ENCODE data around the gene TXNDC11. TPM values are rescaled to one million over a fixed set of nuclear protein-coding genes. Genes with fewer than 3 reads are reported as not detected.

The TXNDC11 gene
- total RNA-seq, 1 donor from 2014 or later = 32.7 TPM

DNA sequence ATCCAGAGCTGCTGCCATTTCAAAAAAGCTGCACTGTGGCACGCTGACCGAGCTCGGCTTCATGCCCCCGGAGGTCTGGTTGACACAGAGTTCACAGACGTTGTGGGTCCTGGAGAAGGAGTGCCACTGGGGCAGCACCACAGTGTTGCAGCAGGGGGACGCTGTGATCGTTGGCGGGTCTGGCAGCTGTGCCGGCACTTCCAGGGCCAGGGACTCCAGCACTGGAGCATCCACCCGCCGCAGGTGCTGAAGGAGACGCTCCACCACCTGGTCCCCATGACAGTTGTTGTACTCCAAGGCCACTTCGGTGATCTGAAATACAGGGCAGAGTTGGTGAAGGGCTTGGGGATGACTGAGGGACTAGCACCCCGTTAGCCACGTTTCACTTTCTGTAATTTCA is 50.9 kb downstream of the TXNDC11 start:
- no peak for DNase-seq (ENCODE audit: low read depth in 2 of 2)

DNA sequence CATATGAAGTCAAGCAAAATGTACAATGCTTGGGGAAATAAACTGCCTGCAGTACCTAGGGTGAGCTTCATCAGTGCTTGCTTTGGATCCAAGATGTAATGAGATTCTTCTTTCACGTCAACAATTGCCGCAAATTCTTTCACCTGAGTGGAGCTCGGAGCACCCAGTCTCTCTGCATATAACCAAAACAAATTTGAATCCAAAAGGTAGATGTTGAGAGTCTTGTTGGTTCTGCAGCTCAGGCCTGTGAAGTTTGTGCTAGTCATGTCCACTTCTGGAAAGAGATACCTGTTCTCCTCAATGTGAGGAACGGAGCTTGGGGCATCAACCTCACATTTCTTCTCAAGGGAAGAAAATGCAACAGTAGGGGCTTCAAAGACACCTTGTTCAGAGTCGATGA is 51.4 kb downstream of the TXNDC11 start:
- no peak for DNase-seq (ENCODE audit: low read depth in 2 of 2)

DNA sequence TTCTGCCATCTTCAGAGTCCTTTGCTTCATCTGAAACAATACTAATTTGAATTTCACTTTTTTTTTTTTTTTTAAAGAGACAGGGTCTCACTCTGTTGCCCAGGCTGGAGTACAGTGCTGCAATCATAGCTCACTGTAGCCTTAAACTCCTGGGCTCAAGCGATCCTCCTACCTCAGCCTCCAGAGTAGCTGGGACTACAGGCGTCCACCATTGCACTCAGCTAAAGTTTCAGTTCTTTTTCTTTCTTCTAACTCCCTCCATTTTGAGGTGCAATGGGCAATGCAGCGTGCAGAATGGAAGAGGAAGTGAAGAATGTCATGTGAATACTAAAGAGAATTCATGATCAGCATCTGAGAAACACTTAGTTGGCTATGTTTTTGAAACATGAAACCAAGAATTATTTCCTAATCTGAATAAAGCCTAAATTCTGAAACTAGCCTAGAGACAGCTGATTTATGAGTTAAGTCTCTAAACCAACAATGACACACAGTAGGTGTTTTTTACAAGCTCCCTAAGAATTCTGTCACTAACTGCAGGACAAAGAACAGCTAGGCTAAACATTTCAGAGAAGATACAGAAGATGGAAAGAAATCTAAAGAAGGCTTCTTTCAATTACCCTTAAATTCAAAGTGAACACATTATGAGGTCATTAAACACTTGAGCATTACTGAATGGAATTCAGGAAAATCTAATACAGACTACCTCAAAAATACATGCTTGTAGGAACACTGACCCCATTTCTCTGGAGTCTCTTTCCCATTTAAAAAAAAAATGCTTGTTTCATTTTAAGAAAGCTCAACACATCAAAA is 53.4 kb downstream of the TXNDC11 start:
- DNase-seq (ENCODE audit: low read depth in 2 of 2) = no peak

DNA sequence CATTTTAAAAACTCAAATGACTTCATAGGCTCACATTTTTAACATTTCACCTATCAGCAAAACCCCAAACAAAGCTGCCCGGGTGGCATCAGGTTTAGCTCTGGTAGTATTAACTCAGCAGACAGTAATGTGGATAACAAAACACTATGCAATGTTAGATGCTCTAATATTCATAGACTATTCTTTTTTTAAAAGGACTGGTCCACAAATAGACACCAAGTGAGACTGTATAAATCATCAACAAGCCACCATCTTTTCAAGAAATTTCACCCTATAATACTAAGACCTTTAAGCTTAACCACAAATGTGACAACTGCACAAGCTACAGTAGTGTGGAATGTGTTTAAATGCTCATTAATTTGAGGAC is 54.2 kb downstream of the TXNDC11 start:
- no peak for DNase-seq (ENCODE audit: low read depth in 2 of 2)

DNA sequence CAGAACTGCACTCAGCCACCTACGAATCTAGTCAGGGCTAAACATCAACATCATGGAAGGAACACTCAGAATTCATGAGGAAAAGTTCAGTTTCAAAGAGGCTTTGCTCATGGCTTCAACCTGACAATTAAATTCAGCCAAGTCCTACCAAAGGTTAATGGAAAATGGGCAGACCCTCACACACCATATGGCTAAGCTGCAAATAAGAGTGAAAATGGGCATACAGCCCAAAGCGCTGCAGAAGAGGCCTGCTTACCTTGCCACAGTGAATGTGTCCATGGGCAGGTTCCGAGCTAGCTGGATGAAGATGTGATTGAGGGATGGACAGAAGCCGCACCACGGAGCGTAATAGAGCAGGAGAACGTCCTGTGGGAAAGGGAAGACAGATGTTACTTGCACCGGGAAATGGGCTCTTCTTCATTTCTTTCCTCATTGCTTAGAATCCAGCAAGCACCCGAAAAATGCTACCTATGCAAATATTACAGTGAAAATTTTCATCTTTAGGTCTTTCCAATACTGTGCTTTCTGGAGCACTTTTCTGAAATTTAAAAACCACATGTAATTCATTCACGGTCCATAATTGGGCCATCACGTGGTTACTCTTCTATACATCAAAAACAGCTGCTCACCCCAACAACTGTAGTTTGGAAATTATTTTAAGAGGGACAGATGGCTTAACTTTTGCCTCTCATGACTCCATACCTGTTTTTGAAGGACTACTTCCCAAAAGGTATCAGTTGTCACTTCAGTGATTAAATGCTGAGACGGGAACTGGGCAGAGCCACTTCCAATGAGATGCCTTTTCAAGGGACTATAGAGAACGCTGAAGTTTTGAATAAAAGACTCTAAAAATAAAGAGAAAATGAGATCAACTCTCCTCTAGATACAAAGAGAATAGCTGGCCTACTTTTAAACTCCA is 54.8 kb downstream of the TXNDC11 start:
- DNase-seq (ENCODE audit: low read depth in 2 of 2) = peak in 1 of 2 donors; percentile 76

DNA sequence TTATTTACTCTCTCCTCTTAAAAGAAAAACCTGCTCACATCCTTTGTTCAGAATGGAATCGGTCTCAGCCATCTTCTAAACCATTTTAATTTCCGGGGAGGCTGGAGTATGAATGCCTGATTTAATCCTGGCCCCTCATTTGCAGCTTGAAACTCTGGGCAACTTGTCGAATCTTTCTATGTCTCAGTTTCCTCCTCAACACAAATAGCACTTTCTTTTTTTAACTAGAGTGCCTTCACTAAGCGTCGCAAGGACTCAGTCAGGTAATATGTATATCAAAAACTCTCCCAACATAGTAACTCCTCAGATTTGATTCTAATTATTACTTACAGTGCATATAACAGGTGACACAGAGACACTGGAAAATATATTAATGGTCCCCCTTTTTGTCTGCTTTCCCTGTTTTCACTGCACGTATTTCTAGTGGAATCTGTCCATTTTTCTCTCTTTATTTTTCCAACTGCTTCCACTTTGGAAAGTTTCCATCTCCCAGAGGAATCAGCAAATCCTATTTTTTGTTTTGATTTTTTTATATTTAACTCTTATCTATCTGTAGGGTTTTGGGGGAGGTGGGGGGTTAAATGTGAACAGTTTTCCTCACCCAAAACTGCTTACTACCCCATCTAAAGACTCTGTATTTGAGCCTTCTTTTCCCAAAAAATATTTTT is 55.8 kb downstream of the TXNDC11 start:
- DNase-seq (ENCODE audit: low read depth in 2 of 2) = peak in 1 of 2 donors; percentile 64

DNA sequence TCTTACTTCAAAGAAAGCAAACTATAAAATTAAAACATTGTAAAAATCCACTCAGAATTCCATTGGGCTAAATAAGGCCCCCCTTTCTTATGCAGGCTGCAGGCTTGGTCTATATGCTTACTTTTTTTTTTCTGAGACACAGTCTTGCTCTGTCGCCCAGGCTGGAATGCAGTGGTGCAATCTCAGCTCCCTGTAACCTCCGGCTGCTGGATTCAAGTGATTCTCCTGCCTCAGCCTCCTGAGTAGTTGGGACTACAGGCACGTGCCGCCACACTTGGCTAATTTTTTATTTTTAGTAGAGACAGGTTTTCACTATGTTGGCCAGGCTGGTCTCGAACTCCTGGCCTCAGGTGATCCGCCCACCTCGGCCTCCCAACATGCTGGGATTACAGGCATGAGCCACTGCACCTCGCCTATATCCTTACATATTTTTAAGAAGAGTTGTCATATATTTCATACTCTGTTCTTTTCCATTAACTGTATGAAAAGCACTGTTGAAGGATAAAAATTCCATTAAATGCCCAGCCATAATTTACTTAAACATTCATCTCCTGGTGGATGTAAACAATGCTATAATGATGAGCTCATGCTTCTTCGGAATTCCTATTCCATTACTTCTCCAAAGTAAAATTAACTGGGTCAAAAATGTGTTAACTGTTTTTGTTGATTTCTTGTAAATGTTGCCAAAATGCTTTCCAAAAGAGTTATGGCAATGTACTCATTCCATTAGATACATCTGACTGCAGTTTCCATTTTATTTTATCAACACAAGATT is 56.6 kb downstream of the TXNDC11 start:
- no peak for DNase-seq (ENCODE audit: low read depth in 2 of 2)

DNA sequence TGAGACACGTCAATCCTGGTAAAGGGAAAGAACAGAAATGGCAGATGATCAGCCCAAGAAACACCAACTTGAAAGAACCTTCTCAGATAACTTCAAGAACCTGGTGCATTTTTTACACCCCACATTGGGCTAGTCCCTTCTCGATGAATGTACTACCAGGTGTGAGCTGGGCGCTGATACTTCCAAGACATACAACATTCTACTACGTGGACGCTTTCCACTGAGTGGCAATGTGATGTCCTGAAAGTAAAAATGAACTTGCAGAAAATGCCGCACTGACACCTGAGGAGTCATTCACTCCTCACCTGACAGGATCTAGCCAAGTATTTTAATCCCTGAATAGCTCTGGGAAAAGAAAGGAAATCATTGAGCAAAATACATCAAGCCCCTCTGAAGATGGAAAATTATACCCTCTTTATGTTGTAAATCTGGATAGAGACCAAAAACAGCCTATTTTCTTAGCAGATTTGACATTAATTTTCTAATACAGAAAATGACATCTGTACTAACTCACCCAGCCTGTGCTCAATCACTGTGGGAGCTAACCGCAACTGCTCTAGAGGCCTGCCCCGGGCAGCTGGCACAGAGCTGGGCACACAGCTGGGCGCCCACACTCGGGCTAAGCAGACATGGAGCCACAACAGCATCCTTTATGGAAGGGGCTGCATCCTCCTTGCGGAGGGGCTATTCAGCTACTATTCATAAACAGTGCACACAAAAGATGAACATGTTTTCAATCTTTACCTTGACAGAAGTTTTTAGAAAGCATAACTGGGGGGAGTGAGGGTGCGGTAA is 58.2 kb downstream of the TXNDC11 start:
- DNase-seq (ENCODE audit: low read depth in 2 of 2) = no peak

DNA sequence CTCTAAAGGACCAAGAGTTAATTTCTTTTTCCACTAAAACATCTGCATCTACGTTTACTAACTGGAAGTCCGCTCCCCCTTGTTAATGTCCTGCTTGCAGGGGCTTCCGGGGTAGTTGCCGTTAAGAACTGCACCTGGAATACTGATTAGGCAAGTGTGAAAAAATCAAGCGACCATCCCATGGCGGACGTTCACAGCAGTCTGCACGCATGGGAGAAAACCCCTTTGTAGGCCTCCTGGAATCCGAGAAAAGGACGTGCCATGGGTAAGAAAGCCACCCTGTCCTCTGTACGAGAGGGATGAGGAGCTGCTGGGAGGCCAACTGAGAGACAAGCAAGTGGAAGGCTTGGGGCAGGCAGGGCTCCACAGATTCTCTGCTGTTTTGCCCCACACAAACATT is 59.5 kb downstream of the TXNDC11 start:
- DNase-seq (ENCODE audit: low read depth in 2 of 2) = no peak

DNA sequence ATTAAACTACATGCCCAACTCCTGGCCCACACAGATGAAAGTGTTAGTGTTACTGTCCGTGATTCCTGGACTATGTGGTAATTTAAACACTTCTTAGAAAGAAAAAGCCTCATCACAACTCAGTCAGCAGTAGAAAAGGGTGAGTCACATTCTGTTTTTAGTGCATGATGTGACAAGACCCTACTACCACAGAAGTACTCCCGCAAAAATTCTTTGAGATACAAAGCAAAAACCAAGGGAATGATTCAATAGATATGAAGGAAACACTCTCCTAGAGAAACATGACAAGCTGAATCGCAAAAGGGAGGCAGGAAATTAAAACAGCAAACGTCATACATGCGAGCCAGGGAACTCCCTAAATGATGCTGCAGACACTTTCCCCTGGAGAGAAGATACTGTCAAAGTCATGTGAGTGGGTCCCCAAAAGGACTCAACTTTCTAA is 60.0 kb downstream of the TXNDC11 start:
- DNase-seq (ENCODE audit: low read depth in 2 of 2) = peak in 1 of 2 donors; percentile 78

DNA sequence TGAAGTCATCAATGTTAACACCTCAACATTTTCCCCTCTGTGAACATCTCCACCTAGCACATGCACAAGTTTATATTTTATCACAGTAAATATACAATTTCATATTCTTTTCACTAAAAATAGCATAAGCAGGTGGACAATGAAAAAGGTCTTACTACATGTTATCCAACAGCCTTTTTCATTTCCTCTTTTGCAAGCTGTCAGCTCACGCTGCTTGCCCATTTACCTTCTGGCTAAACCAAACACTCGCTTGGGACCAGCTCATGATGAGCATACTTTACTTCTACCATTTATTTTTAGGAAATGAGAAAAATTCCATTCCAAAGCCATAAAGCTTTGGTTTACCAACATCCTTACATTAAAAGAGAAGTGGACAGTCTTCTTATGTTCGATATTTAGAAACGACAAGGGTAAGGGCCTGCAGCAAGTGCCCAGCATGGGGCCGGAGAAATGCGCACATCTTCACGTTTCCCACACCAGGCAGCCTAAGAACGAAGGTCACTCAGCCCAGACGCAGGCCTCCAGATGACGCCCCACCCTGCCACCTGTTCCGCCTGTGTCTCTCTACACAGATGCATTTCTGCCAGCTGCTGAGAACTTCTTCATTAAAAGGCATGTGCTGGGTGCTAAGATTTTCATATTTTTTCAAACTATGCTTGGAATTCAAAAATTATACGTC is 60.5 kb downstream of the TXNDC11 start:
- DNase-seq (ENCODE audit: low read depth in 2 of 2) = no peak

DNA sequence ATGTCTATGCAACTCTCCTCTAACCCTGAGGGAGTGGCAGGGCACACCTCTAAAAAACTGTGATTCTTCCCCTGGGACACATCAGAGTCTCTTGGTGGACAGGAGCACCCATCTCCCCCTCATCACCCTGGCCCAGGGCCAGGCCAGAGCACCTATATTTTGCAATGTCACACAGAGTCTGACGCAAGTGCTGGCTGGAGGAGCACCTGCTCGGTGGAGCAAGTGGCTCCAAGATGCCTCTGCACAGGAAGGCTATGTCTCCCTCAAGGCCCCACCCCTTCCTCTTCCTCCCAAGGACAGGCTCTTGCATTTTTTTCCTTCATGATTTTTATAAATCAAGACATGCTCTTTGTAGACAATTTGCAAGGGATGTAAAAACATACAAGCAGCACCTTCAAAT is 61.1 kb downstream of the TXNDC11 start:
- no peak for DNase-seq (ENCODE audit: low read depth in 2 of 2)

DNA sequence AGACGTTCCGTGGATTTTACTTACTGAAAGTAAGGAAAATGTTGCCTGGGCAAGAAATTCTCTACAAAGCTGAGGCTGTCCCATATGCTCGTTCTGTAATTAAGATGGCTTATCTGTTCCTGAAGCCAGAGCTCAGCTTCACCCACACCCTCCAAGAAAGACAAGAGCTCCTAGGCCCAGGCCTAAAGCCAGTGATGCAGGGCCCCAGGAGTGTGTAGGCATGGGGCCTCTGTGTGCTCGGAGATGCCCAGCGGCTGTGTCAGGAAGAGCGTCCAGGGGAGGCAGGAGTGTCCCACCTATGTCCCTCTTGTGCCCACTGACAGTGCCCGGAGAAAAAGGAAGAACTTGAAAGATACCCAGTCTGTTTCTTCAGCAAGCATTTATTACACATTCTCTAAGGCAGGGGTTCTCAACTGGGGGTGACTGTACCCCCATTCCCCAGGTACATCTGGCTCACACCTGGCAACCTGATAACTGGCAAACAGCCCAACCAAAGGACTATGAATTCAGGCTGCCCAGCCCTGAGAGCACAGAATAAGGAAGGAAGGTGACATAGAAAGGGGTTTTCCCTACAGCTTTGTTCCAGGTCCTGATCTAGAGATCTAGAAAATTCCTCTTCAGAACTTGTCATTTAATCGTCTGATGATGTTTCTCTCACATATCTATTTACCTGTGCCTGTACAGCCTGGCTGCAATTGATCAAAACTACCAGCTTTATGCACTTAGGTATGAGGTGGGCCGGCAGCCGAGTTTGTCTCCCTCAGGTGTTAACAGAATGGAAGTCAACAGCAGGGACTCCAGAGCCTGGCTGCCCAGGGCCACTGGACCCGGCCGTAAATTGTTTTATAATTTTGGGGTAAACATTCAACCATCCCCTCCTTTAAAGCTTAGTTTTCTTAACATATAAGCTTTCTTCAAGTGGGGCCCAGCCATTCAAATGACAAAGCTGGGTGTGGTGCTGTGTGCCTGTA is 62.4 kb downstream of the TXNDC11 start:
- DNase-seq (ENCODE audit: low read depth in 2 of 2) = no peak

DNA sequence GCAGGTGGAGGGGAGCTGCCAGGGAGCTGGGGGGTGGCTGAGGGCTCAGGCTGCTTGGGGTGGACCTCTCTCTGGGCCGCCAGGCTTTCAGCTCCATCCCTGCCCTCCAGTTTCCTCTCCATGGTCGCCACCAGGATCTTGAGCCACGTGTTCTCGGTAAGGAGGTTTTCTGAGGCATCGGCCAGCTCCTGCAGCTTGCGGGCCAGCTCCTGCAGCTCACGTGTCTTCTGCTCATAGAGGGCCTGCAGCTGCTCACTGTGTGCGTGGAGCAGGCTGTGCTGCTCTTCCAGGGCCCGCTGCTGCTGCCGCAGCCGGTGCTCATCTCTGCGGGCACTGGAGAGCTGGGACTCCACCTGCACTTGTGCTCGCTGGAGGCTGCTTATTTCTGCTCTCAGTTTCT is 63.4 kb downstream of the TXNDC11 start:
- no peak for DNase-seq (ENCODE audit: low read depth in 2 of 2)

DNA sequence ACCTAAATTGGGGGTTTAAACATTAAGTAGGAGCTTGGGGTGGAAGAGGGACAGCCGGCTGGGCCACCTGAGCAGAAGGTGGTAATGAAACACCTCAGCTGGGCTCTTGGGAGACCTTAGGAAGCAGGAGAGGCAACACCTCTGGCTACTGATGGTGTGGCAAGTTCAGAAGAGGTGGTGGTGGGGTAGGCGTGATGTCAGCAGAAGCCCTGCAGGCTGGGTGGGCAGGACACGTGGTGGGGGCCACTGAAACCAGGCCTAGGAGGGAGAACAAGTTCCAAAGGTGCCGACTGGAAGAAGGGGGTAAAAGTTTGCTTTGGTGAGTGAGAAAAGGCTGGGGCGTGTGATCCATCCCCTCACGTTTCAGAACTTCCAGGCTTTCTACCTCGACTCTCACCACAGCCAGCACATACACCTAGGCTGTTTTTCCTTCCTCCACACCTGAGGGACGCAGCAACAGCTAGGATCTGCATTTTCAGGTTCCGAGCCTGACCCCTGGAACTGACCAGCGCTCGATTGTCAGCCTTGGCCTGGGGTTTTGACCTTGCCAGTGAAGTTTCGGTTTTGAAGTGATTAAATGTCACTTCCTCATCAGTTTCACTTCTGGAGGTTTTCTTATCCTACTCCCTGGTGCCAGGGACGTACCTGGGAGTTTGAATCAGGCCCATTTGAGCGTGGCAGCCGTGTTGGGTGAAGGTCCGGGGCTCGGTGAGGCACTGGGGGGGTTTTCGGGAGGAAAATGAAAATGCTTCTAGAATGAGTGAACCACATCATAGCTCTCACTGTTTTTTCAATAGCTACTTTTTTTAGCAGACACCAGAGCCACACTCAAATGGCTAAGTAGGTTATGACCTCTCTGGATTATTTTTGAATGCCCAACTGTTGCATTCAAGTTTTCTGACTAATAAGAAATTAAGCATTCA is 64.4 kb downstream of the TXNDC11 start:
- no peak for DNase-seq (ENCODE audit: low read depth in 2 of 2)

DNA sequence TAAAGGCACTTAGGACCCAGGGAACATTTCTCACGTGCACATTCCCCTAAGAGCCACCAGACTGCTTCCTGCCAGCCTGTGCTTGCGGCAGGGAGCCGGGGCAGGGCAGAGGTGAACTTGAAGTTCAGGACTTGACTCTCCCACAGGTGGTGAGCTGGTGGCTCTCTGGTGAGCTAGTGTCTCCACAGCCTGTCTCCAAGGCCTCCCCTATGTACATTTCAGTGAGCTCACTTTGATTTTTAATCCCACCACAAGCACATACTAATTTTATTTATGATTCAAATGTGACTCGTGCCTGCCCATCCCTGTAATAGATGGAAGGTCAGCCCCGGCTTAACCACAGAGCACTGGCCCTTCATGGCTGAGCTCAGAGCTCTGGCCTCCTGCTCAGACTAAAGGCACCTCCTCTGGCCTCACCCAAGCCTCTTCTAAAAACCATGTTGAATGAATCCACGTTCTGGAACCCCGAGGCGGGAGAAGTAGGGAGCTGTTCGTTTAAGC is 65.2 kb downstream of the TXNDC11 start:
- DNase-seq (ENCODE audit: low read depth in 2 of 2) = no peak

DNA sequence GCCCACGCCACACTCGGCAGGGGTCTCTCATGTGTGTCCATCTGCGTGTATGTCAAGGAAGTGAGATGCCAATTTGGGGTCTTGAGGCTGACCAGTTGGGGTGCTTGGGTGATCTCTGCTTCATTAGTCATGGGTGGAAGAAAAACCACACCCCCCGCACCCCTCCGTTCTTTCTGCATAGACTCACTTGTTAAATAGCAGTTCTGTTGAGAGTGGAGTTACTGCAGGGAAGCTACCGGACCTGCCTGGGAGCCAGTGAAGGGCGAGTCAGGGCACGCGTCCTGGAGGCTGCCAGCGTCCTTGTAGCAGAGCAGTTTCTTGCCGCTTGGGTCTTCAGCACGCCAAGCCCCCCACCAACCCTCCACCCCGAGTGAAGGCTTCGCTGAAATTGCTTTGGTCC is 65.9 kb downstream of the TXNDC11 start:
- DNase-seq (ENCODE audit: low read depth in 2 of 2) = no peak

Measured in lung microvascular endothelial cell (primary cell).